Left lung (tissue), 14 donors: Measurements from ENCODE around the gene MCOLN2. TPM values are rescaled to one million over a fixed set of nuclear protein-coding genes. Genes with fewer than 3 reads are reported as not detected.

Experiments
- ATAC-seq: fragments of 200-7000 bp; cut with Tn5 transposase; one replicate; pipeline ENCODE4 v1.9.1; 2020; ENCODE audit warnings: moderate library complexity
- DNase-seq, 4 donors: peaks; one replicate each; pipeline ENCODE4 v3.0.0-alpha.2; 2013 to 2020
- H3K27ac ChIP-seq, 2 donors: fragments of 200-600 bp; sonication (generic) in 1 of 2; one replicate each; pipeline versions ENCODE4 v1.5.0 to v1.8.0; 2020 to 2021
- H3K27me3 ChIP-seq, 2 donors: fragments of 200-600 bp; sonication (generic) in 1 of 2; one replicate each; pipeline versions ENCODE4 v1.5.0 to v1.8.0; 2020 to 2021
- H3K36me3 ChIP-seq, 2 donors: fragments of 200-600 bp; sonication (generic) in 1 of 2; one replicate each; pipeline versions ENCODE4 v1.5.0 to v1.8.0; 2020 to 2021
- H3K4me1 ChIP-seq, 2 donors: fragments of 200-600 bp; one replicate each; pipeline ENCODE4 v1.8.0; 2021
- H3K4me3 ChIP-seq, 2 donors: fragments of 200-600 bp; sonication (generic) in 1 of 2; one replicate each; pipeline versions ENCODE4 v1.5.0 to v1.8.0; 2020 to 2021; ENCODE audit warnings: mild to moderate bottlenecking in 1 of 2
- H3K9me3 ChIP-seq, 2 donors: fragments of 200-600 bp; sonication (generic) in 1 of 2; one replicate each; pipeline versions ENCODE4 v1.5.0 to v1.8.0; 2020 to 2021
- CTCF ChIP-seq, 2 donors: fragments of 200-600 bp; sonication (generic) in 1 of 2; IDR thresholded peaks; one replicate each; pipeline versions ENCODE4 v1.5.0 to v1.8.0; 2021; ENCODE audit warnings: antibody characterized with exemption in 2 of 2
- intact Hi-C, 2 donors: fragments of 100-400 bp; cut with DNase I; formaldehyde crosslinking; loops; one replicate each; pipeline versions ENCODE4 v1.11.2 to v1.14.2; 2022
- long read RNA-seq, 12 donors: library from polyadenylated mRNA in 2 of 12; unstranded in 2 of 12; transcript quantifications; one replicate each; pipeline ENCODE4 v2.0.0 and lab custom pipeline, GENCODE V29; 2019 to 2026
- polyA plus RNA-seq, 6 donors: library from polyadenylated mRNA; unstranded; fragments of 120-200 nt; gene quantifications; one replicate each; pipeline ENCODE4 v1.2.1, GENCODE V29; 2013; ENCODE audit not compliant: insufficient read length in 6 of 6
- total RNA-seq, 2 donors: library from RNA; stranded (reverse); fragmentation: NEBNext Ultra II Directional; extraction: Animal tissue kit (Norgen Biotek cat#: 25700); gene quantifications; one replicate each; pipeline ENCODE4 v1.2.1, GENCODE V29; 2021
- donor health status: DM: no; HTN: yes; CAD: no.
- donor health status: DM: no; HTN: no; CAD: no.

MCOLN2 gene
- 1 to 10 TPM; 2.8 to 5.9 TPM for total RNA-seq
- 1 to 10 TPM; 3.5 to 5.6 (median 3.8) TPM for polyA plus RNA-seq
- long read RNA-seq, donor 1, partial matches to known transcripts: 0 of 1 reads
- long read RNA-seq, donor 1, other reads (novel, unspliced or antisense): 0 of 1 reads
- long read RNA-seq, donor 2, partial matches to known transcripts: 0 of 1 reads
- long read RNA-seq, donor 2, other reads (novel, unspliced or antisense): 0 of 1 reads
- long read RNA-seq, donor 3, partial matches to known transcripts: 0 of 1 reads
- long read RNA-seq, donor 3, other reads (novel, unspliced or antisense): 0 of 1 reads
- long read RNA-seq, donor 4, partial matches to known transcripts: 0 of 2 reads
- long read RNA-seq, donor 4, other reads (novel, unspliced or antisense): 1 of 2 reads
- long read RNA-seq, donor 5: 0 reads
- long read RNA-seq, donor 6: 0 reads
- long read RNA-seq, donor 7: 0 reads
- long read RNA-seq, donor 8: 0 reads
- long read RNA-seq, donor 9: 0 reads
- long read RNA-seq, donor 10, partial matches to known transcripts: 2 of 3 reads
- long read RNA-seq, donor 10, other reads (novel, unspliced or antisense): 1 of 3 reads
- long read RNA-seq, donor 11: 0 reads
- long read RNA-seq, donor 12, partial matches to known transcripts: 0 of 2 reads
- long read RNA-seq, donor 12, other reads (novel, unspliced or antisense): 0 of 2 reads

- peaks cover 6 to 62% of the 10 kb centered on the region in 2 donors for H3K27me3 ChIP-seq
- H3K36me3 ChIP-seq: no peaks in the 10 kb centered on the region
- no peak for TF ChIP-seq CTCF (IDR thresholded peaks at IDR 0.05)
- H3K9me3 ChIP-seq: no peaks in the 10 kb centered on the region
- DNase-seq (peak in 3 of 4 donors; percentile 39 to 84 (median 43)), ATAC-seq (peak; percentile 97)
- intact Hi-C loops: no loop called here
- H3K4me1 ChIP-seq: peaks cover 10 to 26% of the 10 kb centered on the region in 2 donors
- H3K4me3 ChIP-seq: peak within 1 kb of the TSS; percentile 56 to 60
- H3K27ac ChIP-seq: no peak within 1 kb of the TSS
These were observed at the start of gene MCOLN2 for GRCh38 chr1:84996846-84997666. TSS of gene MCOLN2 (minus strand) at chr1:84997113. CDS start at chr1:84996872, 241 bp downstream.

- Histone ChIP-seq H3K4me3 (no peak overlapping the region), H3K9me3 (no peaks in the 10 kb centered on the region), H3K27ac (no peak overlapping the region), H3K36me3 (no peaks in the 10 kb centered on the region), H3K4me1 (peaks cover 2 to 3% of the 10 kb centered on the region in 2 donors), H3K27me3 (peaks cover 5 to 37% of the 10 kb centered on the region in 2 donors)
- no peak for DNase-seq
- intact Hi-C loops: no loop called here
- TF ChIP-seq CTCF (IDR thresholded peaks at IDR 0.05): no peak
- ATAC-seq: no peak
These were observed 45.5 kb upstream of the MCOLN2 start for GRCh38 chr1:85042413-85042812.

- intact Hi-C loops: no loop called here
- DNase-seq: no peak
These were observed 44.9 kb upstream of the MCOLN2 start for GRCh38 chr1:85041793-85042192.

GRCh38 chr1:85033221-85033620 is 36.3 kb upstream of the MCOLN2 start:
- H3K36me3 ChIP-seq: no peaks in the 10 kb centered on the region
- DNase-seq (no peak), ATAC-seq (no peak)
- no peaks in the 10 kb centered on the region for H3K4me1 ChIP-seq
- no peaks in the 10 kb centered on the region for H3K27me3 ChIP-seq
- intact Hi-C loops: no loop called here
- no peaks in the 10 kb centered on the region for H3K9me3 ChIP-seq
- no peak overlapping the region for H3K27ac ChIP-seq
- no peak for TF ChIP-seq CTCF (IDR thresholded peaks at IDR 0.05)
- H3K4me3 ChIP-seq: no peak overlapping the region

More at GRCh38 chr1:85041793-85042192, 44.9 kb upstream of the MCOLN2 start:
- H3K36me3 ChIP-seq: no peaks in the 10 kb centered on the region
- H3K27ac ChIP-seq: no peak overlapping the region
- H3K4me3 ChIP-seq: no peak overlapping the region
- TF ChIP-seq CTCF (IDR thresholded peaks at IDR 0.05): no peak
- peaks cover under 1 to 31% of the 10 kb centered on the region in 2 donors for H3K27me3 ChIP-seq
- no peaks in the 10 kb centered on the region for H3K9me3 ChIP-seq
- ATAC-seq: no peak
- H3K4me1 ChIP-seq: no peaks in the 10 kb centered on the region
